Measurements from ENCODE around the gene TMCC1. TPM values are rescaled to one million over a fixed set of nuclear protein-coding genes. Genes with fewer than 3 reads are reported as not detected.

The TMCC1 gene
- total RNA-seq, 1 experiment from 2014 or later, result 23.0 TPM

GRCh38 chr3:129809297-129809696 is 84.2 kb downstream of the TMCC1 start:
- H2AFZ ChIP-seq (ENCODE audit: low read length), result no peak overlapping the region
- H3K9me2 ChIP-seq (replicated peaks; ENCODE audit: insufficient read depth, low read length), result no peaks in the 10 kb centered on the region
- no peaks in the 10 kb centered on the region for H3K9me3 ChIP-seq (ENCODE audit: low read length)
- H4K20me1 ChIP-seq (ENCODE audit: insufficient read depth, low read depth, low read length), result no peaks in the 10 kb centered on the region
- H3K79me2 ChIP-seq (ENCODE audit: low read length), result peaks cover 91% of the 10 kb centered on the region
- no peak overlapping the region for H3K9ac ChIP-seq (ENCODE audit: low read length)
- DNase-seq, result no peak
- no peak overlapping the region for H3K4me2 ChIP-seq (ENCODE audit: low read depth, low read length, poor library complexity, severe bottlenecking)
- peaks cover 6% of the 10 kb centered on the region; the same call in 1 of the 2 replicates for H3K36me3 ChIP-seq (ENCODE audit: insufficient read depth, low read length)
- H3K4me3 ChIP-seq (ENCODE audit: low read length), result no peak overlapping the region
- H3K27ac ChIP-seq (ENCODE audit: low read length), result peak overlapping the region; percentile 14; the same call in 1 of the 2 replicates
- no peaks in the 10 kb centered on the region for H3K27me3 ChIP-seq (ENCODE audit: low read length)
- H3K4me1 ChIP-seq (ENCODE audit: low read length), result peaks cover 34% of the 10 kb centered on the region

- Histone ChIP-seq H3K27me3 (ENCODE audit: low read length) (no peaks in the 10 kb centered on the region), H3K4me2 (ENCODE audit: low read depth, low read length, poor library complexity, severe bottlenecking) (no peak overlapping the region), H4K20me1 (ENCODE audit: insufficient read depth, low read depth, low read length) (no peaks in the 10 kb centered on the region), H3K79me2 (ENCODE audit: low read length) (peaks cover 94% of the 10 kb centered on the region), H3K9ac (ENCODE audit: low read length) (no peak overlapping the region), H3K27ac (ENCODE audit: low read length) (no peak overlapping the region), H3K4me3 (ENCODE audit: low read length) (no peak overlapping the region), H3K4me1 (ENCODE audit: low read length) (peaks cover 58% of the 10 kb centered on the region), H3K9me2 (replicated peaks; ENCODE audit: insufficient read depth, low read length) (no peaks in the 10 kb centered on the region), H3K36me3 (ENCODE audit: insufficient read depth, low read length) (no peaks in the 10 kb centered on the region), H3K9me3 (ENCODE audit: low read length) (no peaks in the 10 kb centered on the region), H2AFZ (ENCODE audit: low read length) (no peak overlapping the region)
- no peak for DNase-seq
These were observed 97.4 kb downstream of the TMCC1 start for GRCh38 chr3:129796146-129796545.

- H3K9ac ChIP-seq (ENCODE audit: low read length), result peak overlapping the region; percentile 73
- peak overlapping the region; percentile 46 for H3K27ac ChIP-seq (ENCODE audit: low read length)
- H4K20me1 ChIP-seq (ENCODE audit: insufficient read depth, low read depth, low read length), result no peaks in the 10 kb centered on the region
- no peaks in the 10 kb centered on the region for H3K9me2 ChIP-seq (replicated peaks; ENCODE audit: insufficient read depth, low read length)
- peak overlapping the region; percentile 60 for H3K4me3 ChIP-seq (ENCODE audit: low read length)
- no peaks in the 10 kb centered on the region for H3K36me3 ChIP-seq (ENCODE audit: insufficient read depth, low read length)
- H2AFZ ChIP-seq (ENCODE audit: low read length), result no peak overlapping the region
- no peak for DNase-seq
- peak overlapping the region; percentile 95 for H3K4me2 ChIP-seq (ENCODE audit: low read depth, low read length, poor library complexity, severe bottlenecking)
- no peaks in the 10 kb centered on the region for H3K9me3 ChIP-seq (ENCODE audit: low read length)
- H3K4me1 ChIP-seq (ENCODE audit: low read length), result peaks cover 58% of the 10 kb centered on the region
- H3K27me3 ChIP-seq (ENCODE audit: low read length), result no peaks in the 10 kb centered on the region
- H3K79me2 ChIP-seq (ENCODE audit: low read length), result peaks cover 93% of the 10 kb centered on the region
These were observed 98.1 kb downstream of the TMCC1 start for GRCh38 chr3:129795186-129796010.

- no peak overlapping the region for H2AFZ ChIP-seq (ENCODE audit: low read length)
- H3K27ac ChIP-seq (ENCODE audit: low read length), result peak overlapping the region; percentile 84
- H4K20me1 ChIP-seq (ENCODE audit: insufficient read depth, low read depth, low read length), result no peaks in the 10 kb centered on the region
- H3K27me3 ChIP-seq (ENCODE audit: low read length), result no peaks in the 10 kb centered on the region
- peak; percentile 68 for DNase-seq
- H3K36me3 ChIP-seq (ENCODE audit: insufficient read depth, low read length), result no peaks in the 10 kb centered on the region
- H3K4me2 ChIP-seq (ENCODE audit: low read depth, low read length, poor library complexity, severe bottlenecking), result peak overlapping the region; percentile 95
- H3K9ac ChIP-seq (ENCODE audit: low read length), result peak overlapping the region; percentile 73
- no peaks in the 10 kb centered on the region for H3K9me2 ChIP-seq (replicated peaks; ENCODE audit: insufficient read depth, low read length)
- H3K4me1 ChIP-seq (ENCODE audit: low read length), result peaks cover 61% of the 10 kb centered on the region
- H3K9me3 ChIP-seq (ENCODE audit: low read length), result no peaks in the 10 kb centered on the region
- peaks cover 93% of the 10 kb centered on the region for H3K79me2 ChIP-seq (ENCODE audit: low read length)
- peak overlapping the region; percentile 60 for H3K4me3 ChIP-seq (ENCODE audit: low read length)
These were observed 99.0 kb downstream of the TMCC1 start for GRCh38 chr3:129794311-129795185.

- Histone ChIP-seq H3K9me2 (replicated peaks; ENCODE audit: insufficient read depth, low read length) (no peaks in the 10 kb centered on the region), H3K4me2 (ENCODE audit: low read depth, low read length, poor library complexity, severe bottlenecking) (peak overlapping the region; percentile 95), H4K20me1 (ENCODE audit: insufficient read depth, low read depth, low read length) (no peaks in the 10 kb centered on the region), H3K9ac (ENCODE audit: low read length) (peak overlapping the region; percentile 73), H3K4me3 (ENCODE audit: low read length) (peak overlapping the region; percentile 60), H3K27me3 (ENCODE audit: low read length) (no peaks in the 10 kb centered on the region), H3K79me2 (ENCODE audit: low read length) (peaks cover 94% of the 10 kb centered on the region), H3K4me1 (ENCODE audit: low read length) (peaks cover 61% of the 10 kb centered on the region), H3K9me3 (ENCODE audit: low read length) (no peaks in the 10 kb centered on the region), H3K36me3 (ENCODE audit: insufficient read depth, low read length) (no peaks in the 10 kb centered on the region), H3K27ac (ENCODE audit: low read length) (peak overlapping the region; percentile 84), H2AFZ (ENCODE audit: low read length) (no peak overlapping the region)
- DNase-seq, result peak; percentile 69
These were observed 99.6 kb downstream of the TMCC1 start for GRCh38 chr3:129793942-129794310.

GRCh38 chr3:129793319-129793718 is 100.2 kb downstream of the TMCC1 start:
- Histone ChIP-seq H2AFZ (ENCODE audit: low read length) (no peak overlapping the region), H3K4me2 (ENCODE audit: low read depth, low read length, poor library complexity, severe bottlenecking) (peak overlapping the region; percentile 95), H4K20me1 (ENCODE audit: insufficient read depth, low read depth, low read length) (no peaks in the 10 kb centered on the region), H3K9me2 (replicated peaks; ENCODE audit: insufficient read depth, low read length) (no peaks in the 10 kb centered on the region), H3K27me3 (ENCODE audit: low read length) (no peaks in the 10 kb centered on the region), H3K27ac (ENCODE audit: low read length) (peak overlapping the region; percentile 84), H3K4me1 (ENCODE audit: low read length) (peaks cover 64% of the 10 kb centered on the region), H3K9me3 (ENCODE audit: low read length) (no peaks in the 10 kb centered on the region), H3K4me3 (ENCODE audit: low read length) (peak overlapping the region; percentile 60), H3K36me3 (ENCODE audit: insufficient read depth, low read length) (no peaks in the 10 kb centered on the region), H3K9ac (ENCODE audit: low read length) (peak overlapping the region; percentile 73), H3K79me2 (ENCODE audit: low read length) (peaks cover 94% of the 10 kb centered on the region)
- no peak for DNase-seq

GRCh38 chr3:129783470-129783869 is 110.0 kb downstream of the TMCC1 start:
- H4K20me1 ChIP-seq (ENCODE audit: insufficient read depth, low read depth, low read length), result no peaks in the 10 kb centered on the region
- no peak for DNase-seq
- H3K36me3 ChIP-seq (ENCODE audit: insufficient read depth, low read length), result no peaks in the 10 kb centered on the region
- no peak overlapping the region for H3K4me3 ChIP-seq (ENCODE audit: low read length)
- H3K79me2 ChIP-seq (ENCODE audit: low read length), result peaks cover 96% of the 10 kb centered on the region
- no peaks in the 10 kb centered on the region for H3K27me3 ChIP-seq (ENCODE audit: low read length)
- no peaks in the 10 kb centered on the region for H3K9me2 ChIP-seq (replicated peaks; ENCODE audit: insufficient read depth, low read length)
- H2AFZ ChIP-seq (ENCODE audit: low read length), result no peak overlapping the region
- no peak overlapping the region for H3K4me2 ChIP-seq (ENCODE audit: low read depth, low read length, poor library complexity, severe bottlenecking)
- no peak overlapping the region for H3K9ac ChIP-seq (ENCODE audit: low read length)
- H3K4me1 ChIP-seq (ENCODE audit: low read length), result peaks cover 43% of the 10 kb centered on the region
- peak overlapping the region; percentile 30; the same call in 1 of the 2 replicates for H3K27ac ChIP-seq (ENCODE audit: low read length)
- no peaks in the 10 kb centered on the region for H3K9me3 ChIP-seq (ENCODE audit: low read length)

GRCh38 chr3:129778871-129779270 is 114.6 kb downstream of the TMCC1 start:
- Histone ChIP-seq H3K4me1 (ENCODE audit: low read length) (peaks cover 27% of the 10 kb centered on the region), H3K9me2 (replicated peaks; ENCODE audit: insufficient read depth, low read length) (no peaks in the 10 kb centered on the region), H2AFZ (ENCODE audit: low read length) (no peak overlapping the region), H3K9me3 (ENCODE audit: low read length) (peaks cover 2% of the 10 kb centered on the region; the same call in 1 of the 2 replicates), H3K9ac (ENCODE audit: low read length) (no peak overlapping the region), H4K20me1 (ENCODE audit: insufficient read depth, low read depth, low read length) (no peaks in the 10 kb centered on the region), H3K4me2 (ENCODE audit: low read depth, low read length, poor library complexity, severe bottlenecking) (no peak overlapping the region), H3K36me3 (ENCODE audit: insufficient read depth, low read length) (peaks cover 6% of the 10 kb centered on the region; the same call in 1 of the 2 replicates), H3K27ac (ENCODE audit: low read length) (no peak overlapping the region), H3K27me3 (ENCODE audit: low read length) (no peaks in the 10 kb centered on the region), H3K79me2 (ENCODE audit: low read length) (peaks cover 99% of the 10 kb centered on the region), H3K4me3 (ENCODE audit: low read length) (no peak overlapping the region)
- no peak for DNase-seq
